Right lobe of liver (tissue), 6 donors: Measurements from ENCODE around the gene HIRA. TPM values are rescaled to one million over a fixed set of nuclear protein-coding genes. Genes with fewer than 3 reads are reported as not detected.

Experiments used
- ATAC-seq, 4 donors: fragments of 200-7000 bp; cut with Tn5 transposase; one replicate each; pipeline ENCODE4 v1.9.1; 2020; ENCODE audit warnings: mild to moderate bottlenecking in 4 of 4, moderate library complexity in 4 of 4
- DNase-seq, 3 donors: peaks; one replicate each; pipeline ENCODE4 v3.0.0-alpha.2; 2020
- H3K27ac ChIP-seq, 3 donors: fragments of 200-600 bp; one replicate each; pipeline ENCODE4 v1.8.0; 2022
- H3K27me3 ChIP-seq, 2 donors: fragments of 200-600 bp; one replicate each; pipeline ENCODE4 v1.8.0; 2022
- H3K36me3 ChIP-seq, 4 donors: fragments of 200-600 bp; sonication (generic) in 1 of 4; one replicate each; pipeline versions ENCODE4 v1.5.1 to v1.8.0; 2017 to 2022; ENCODE audit warnings: control low read depth in 1 of 4
- H3K4me1 ChIP-seq, 4 donors: fragments of 200-600 bp; sonication (generic) in 1 of 4; one replicate each; pipeline versions ENCODE4 v1.5.1 to v1.8.0; 2017 to 2022; ENCODE audit warnings: control low read depth in 1 of 4
- H3K4me3 ChIP-seq, 3 donors: fragments of 200-600 bp; one replicate each; pipeline ENCODE4 v1.8.0; 2022
- H3K9me3 ChIP-seq, 4 donors: fragments of 200-600 bp; sonication (generic) in 1 of 4; one replicate each; pipeline versions ENCODE4 v1.5.1 to v1.8.0; 2017 to 2022; ENCODE audit warnings: control low read depth in 1 of 4
- POLR2A ChIP-seq: fragments of 450-650 bp; IDR thresholded peaks from one replicate; pipeline ENCODE4 v1.6.1; 2017; ENCODE audit warnings: antibody characterized with exemption, mild to moderate bottlenecking
- WGBS: methylation state at CpG from one replicate; pipeline ENCODE4 v1.1.6; 2018; ENCODE audit warnings: low coverage, low lambda C conversion rate; ENCODE audit not compliant: insufficient coverage; ENCODE audit errors: missing lambda C conversion rate; 5-methylcytosine and 5-hydroxymethylcytosine counted together
- intact Hi-C, 2 donors: fragments of 100-400 bp; cut with DNase I; formaldehyde crosslinking; loops; one replicate each; pipeline versions ENCODE4 v1.11.2 to v1.14.1; 2022
- total RNA-seq, 6 experiments: library from RNA; depleted of rRNA in 2 of 6; stranded (reverse); fragments of >200 nt in 2 of 6; fragmentation: NEBNext Ultra II Directional in 3 of 6; extraction: Animal tissue kit (Norgen Biotek cat#: 25700) in 3 of 6; gene quantifications; one replicate each; pipeline versions ENCODE4 v1.1.0 to v1.2.4, GENCODE V29; 2016 to 2023
- TF ChIP-seq, protein P1 (sequence below), 4 donors: fragments of 200-600 bp in 3 of 4; fragments of 450-650 bp in 1 of 4; IDR thresholded peaks; one replicate each; pipeline versions ENCODE4 v1.5.1 to v1.8.0; 2016 to 2022; ENCODE audit warnings: antibody characterized with exemption in 4 of 4, mild to moderate bottlenecking in 2 of 4
- donor health status: DM: no; HTN: yes; CAD: no.
- donor health status: DM: no; HTN: no; CAD: no.
- donor health status: DM: no; HTN: no; CAD: no.
- donor health status: DM: no; HTN: yes; CAD: no.
- donor health status: DM: no; HTN: yes; CAD: no.

The HIRA gene
- total RNA-seq, 6 experiments from 2014 or later: 14.6 to 25.0 (median 17.8) TPM

DNA sequence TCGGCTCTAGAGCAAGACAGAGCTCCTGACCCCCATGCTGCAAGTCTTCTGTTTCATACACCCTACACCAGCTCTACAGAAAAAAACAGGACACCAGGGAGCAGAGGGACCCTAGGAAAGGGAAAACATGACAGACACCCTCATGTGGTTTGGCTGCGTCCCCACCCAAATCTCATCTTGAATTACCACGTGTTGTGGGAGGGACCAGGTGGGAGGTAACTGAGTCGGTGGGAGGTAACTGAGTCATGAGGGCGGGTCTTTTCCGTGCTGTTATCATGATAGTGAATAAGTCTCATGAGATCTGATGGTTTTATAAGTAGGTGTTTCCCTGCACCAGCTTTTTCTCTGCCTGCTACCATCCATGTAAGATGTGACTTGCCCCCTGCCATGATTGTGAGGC, 22.6 kb upstream of the HIRA start:
- H3K9me3 ChIP-seq: no peaks in the 10 kb centered on the region
- intact Hi-C loops: no loop called here

DNA sequence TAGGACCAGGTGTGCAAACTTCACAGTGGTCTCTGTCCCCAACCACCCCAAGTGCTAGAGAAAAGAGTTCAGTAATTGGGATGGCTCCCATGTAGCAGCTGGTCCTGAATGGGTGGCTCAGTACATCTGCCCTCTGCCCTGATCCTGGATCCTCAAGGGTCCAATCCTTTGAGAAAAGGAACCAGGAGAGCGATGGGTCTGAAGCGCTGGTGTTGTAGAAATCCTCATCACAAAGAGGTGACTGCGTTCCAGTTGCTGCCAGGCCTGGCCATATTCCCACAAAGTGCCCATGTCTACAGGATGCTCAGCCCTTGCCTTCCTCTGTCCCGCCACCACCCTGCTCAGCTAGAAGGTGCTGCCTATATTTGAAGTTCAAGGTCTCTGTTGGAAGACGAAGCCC, 22.2 kb upstream of the HIRA start:
- TF ChIP-seq POLR2A: no peak
- TF ChIP-seq, protein P1, sequence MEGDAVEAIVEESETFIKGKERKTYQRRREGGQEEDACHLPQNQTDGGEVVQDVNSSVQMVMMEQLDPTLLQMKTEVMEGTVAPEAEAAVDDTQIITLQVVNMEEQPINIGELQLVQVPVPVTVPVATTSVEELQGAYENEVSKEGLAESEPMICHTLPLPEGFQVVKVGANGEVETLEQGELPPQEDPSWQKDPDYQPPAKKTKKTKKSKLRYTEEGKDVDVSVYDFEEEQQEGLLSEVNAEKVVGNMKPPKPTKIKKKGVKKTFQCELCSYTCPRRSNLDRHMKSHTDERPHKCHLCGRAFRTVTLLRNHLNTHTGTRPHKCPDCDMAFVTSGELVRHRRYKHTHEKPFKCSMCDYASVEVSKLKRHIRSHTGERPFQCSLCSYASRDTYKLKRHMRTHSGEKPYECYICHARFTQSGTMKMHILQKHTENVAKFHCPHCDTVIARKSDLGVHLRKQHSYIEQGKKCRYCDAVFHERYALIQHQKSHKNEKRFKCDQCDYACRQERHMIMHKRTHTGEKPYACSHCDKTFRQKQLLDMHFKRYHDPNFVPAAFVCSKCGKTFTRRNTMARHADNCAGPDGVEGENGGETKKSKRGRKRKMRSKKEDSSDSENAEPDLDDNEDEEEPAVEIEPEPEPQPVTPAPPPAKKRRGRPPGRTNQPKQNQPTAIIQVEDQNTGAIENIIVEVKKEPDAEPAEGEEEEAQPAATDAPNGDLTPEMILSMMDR (IDR thresholded peaks at IDR 0.05): no peak
- no peaks in the 10 kb centered on the region for H3K27me3 ChIP-seq
- H3K9me3 ChIP-seq: no peaks in the 10 kb centered on the region
- ATAC-seq: no peak
- intact Hi-C loops: no loop called here
- peaks cover 4 to 77% (median 21%) of the 10 kb centered on the region in 4 donors for H3K36me3 ChIP-seq
- H3K4me1 ChIP-seq: no peaks in the 10 kb centered on the region
- 67% methylated on average over 2 of the region's 5 CpGs for WGBS
- no peak overlapping the region for H3K4me3 ChIP-seq
- no peak for DNase-seq
- H3K27ac ChIP-seq: no peak overlapping the region

More for the DNA sequence above, 22.6 kb upstream of the HIRA start:
- Histone ChIP-seq H3K4me1 (no peaks in the 10 kb centered on the region), H3K27me3 (no peaks in the 10 kb centered on the region), H3K27ac (no peak overlapping the region), H3K4me3 (no peak overlapping the region), H3K36me3 (peaks cover 4 to 80% (median 21%) of the 10 kb centered on the region in 4 donors)
- DNase-seq (no peak), ATAC-seq (no peak)
- no peak for TF ChIP-seq POLR2A
- TF ChIP-seq, protein P1 (IDR thresholded peaks at IDR 0.05): no peak
- WGBS: 75% methylated on average over 4 of the region's 6 CpGs

DNA sequence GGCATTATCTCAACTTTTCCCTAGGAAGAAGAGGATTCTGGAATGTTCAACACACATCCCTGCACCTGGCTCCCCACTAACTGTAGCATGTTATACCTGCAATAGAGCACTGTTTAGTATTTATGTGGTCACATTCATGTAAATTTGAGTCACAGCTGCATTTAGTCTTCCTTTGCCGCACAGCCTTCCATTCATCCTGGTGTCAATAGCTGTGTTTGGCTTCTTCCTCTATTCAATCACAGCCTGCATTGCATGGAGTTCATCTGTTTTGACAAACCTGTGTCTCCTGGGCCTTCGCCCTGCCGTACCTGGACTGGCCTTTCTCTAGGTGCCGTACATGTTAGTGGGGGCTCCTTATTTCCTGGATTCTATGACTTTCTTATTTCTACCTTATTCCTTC, 20.0 kb upstream of the HIRA start:
- no peak overlapping the region for H3K4me3 ChIP-seq
- intact Hi-C loops: no loop called here
- peaks cover 0 to 2% (median 2%) of the 10 kb centered on the region in 4 donors for H3K4me1 ChIP-seq
- no peak overlapping the region for H3K27ac ChIP-seq
- ATAC-seq (no peak), DNase-seq (no peak)
- H3K36me3 ChIP-seq: peaks cover 2 to 60% (median 18%) of the 10 kb centered on the region in 4 donors
- TF ChIP-seq, protein P1 (IDR thresholded peaks at IDR 0.05): no peak
- no peak for TF ChIP-seq POLR2A
- H3K27me3 ChIP-seq: no peaks in the 10 kb centered on the region
- WGBS: 100% methylated on average over 4 of the region's 4 CpGs
- no peaks in the 10 kb centered on the region for H3K9me3 ChIP-seq

DNA sequence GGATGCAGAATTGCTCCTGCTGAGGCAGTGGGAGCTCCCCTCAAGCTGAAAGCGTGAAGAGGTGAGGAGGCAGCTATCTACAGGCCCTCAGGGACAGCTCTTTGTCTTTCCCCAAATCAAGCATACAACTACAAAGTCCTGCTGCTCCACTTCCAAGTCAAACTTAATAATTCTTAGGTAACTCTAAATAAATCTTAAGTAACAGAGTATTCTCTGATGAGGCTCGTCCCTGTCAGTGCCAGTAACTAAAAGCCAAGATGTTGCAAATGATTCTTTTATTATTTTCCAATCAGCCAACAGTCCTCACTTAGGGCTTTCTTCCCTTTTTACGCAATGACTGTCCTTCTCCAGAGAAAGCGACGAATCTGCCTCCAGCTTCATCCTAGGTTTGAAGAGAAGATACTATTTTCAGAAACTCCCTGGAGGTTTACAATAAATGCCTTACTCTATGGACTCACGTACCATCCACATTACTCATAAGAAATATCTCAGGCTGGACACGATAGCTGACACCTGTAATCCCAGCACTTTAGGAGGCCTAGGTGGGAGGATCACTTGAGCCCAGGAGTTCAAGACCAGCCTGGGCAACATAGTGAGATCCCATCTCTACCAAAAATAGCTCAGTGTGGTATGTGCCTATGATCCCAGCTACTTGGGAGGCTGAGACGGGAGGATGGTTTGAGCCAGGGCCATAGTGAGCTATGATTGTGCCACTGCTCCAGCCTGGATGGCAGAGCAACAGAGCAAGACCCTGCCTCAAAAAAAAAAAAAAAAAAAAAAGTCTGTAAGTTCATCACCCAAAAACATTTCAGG, 19.0 kb upstream of the HIRA start:
- no peaks in the 10 kb centered on the region for H3K9me3 ChIP-seq
- no peak overlapping the region for H3K27ac ChIP-seq
- intact Hi-C loops: no loop called here
- no peak overlapping the region for H3K4me3 ChIP-seq
- DNase-seq: no peak
- no peak for ATAC-seq
- H3K27me3 ChIP-seq: no peaks in the 10 kb centered on the region
- peaks cover 0 to 12% (median 6%) of the 10 kb centered on the region in 4 donors for H3K4me1 ChIP-seq
- peaks cover 0 to 50% (median 13%) of the 10 kb centered on the region in 4 donors for H3K36me3 ChIP-seq
- TF ChIP-seq, protein P1 (IDR thresholded peaks at IDR 0.05): no peak
- no peak for TF ChIP-seq POLR2A
- 92% methylated on average over 6 of the region's 8 CpGs for WGBS
